Stimulated activated CD4-positive, alpha-beta T cell treated with anti-CD3 and anti-CD28 coated beads, TNF-alpha, amount 100 ng/mL, for 4 hours (primary cell): ENCODE measurements around the gene RCOR1.

ENCODE experiments used
- DNase-seq, 3 experiments: peaks; one replicate each; pipeline ENCODE4 v3.0.0-alpha.2; 2020; ENCODE audit warnings: low read depth in 3 of 3

The RCOR1 gene

GRCh38 chr14:102776761-102777710 lies 184.6 kb downstream of the RCOR1 start, which contains the start of gene TRAF3:
TSS of gene TRAF3 (plus strand) at chr14:102777449. CDS start at chr14:102870202, 92,753 bp downstream.
- peak; percentile 62 to 82 (median 81) for DNase-seq

- peak in 1 of 3 experiments; percentile 15 for DNase-seq
These were observed 185.4 kb downstream of the RCOR1 start for GRCh38 chr14:102777711-102778337.

- DNase-seq, result peak in 1 of 3 experiments; percentile 24
These were observed 186.1 kb downstream of the RCOR1 start for GRCh38 chr14:102778338-102779083.

GRCh38 chr14:102779084-102779462 lies 186.6 kb downstream of the RCOR1 start:
- no peak for DNase-seq

GRCh38 chr14:102779574-102780315 lies 187.3 kb downstream of the RCOR1 start:
- DNase-seq, result no peak
